B cell (primary cell): ENCODE data around the gene LMNTD1. TPM values are rescaled to one million over a fixed set of nuclear protein-coding genes. Genes with fewer than 3 reads are reported as not detected.
"Not testable (repeated sequence)": the region's sequence is repeated elsewhere in the genome, so short reads cannot be mapped to it uniquely, and the experiment has no call there.

Experiments
- ATAC-seq: fragments of 200-7000 bp; cut with Tn5 transposase; one replicate; pipeline ENCODE4 v1.10.0; 2021; ENCODE audit warnings: low read depth, mild to moderate bottlenecking, moderate number of reproducible peaks, moderate library complexity
- CTCF ChIA-PET: fragments of 350-600 bp; sonication (Branson Sonifier 250); formaldehyde crosslinking; loops from one replicate; lab custom pipeline; 2021; ENCODE audit warnings: antibody characterized with exemption, inconsistent platforms; lab: Charles Lee
- POLR2A ChIA-PET: fragments of 350-600 bp; sonication (Branson Sonifier 250); formaldehyde crosslinking; loops from one replicate; lab custom pipeline; 2021; ENCODE audit warnings: antibody characterized with exemption; lab: Charles Lee
- DNase-seq: peaks from one replicate; pipeline ENCODE4 v3.0.0; 2013
- H2AFZ ChIP-seq: 2 replicates; pipeline ENCODE4 v1.6.1; 2012; ENCODE audit warnings: mild to moderate bottlenecking, low read depth, low read length; ENCODE audit not compliant: insufficient read depth, poor library complexity, severe bottlenecking
- H3K27ac ChIP-seq, 2 donors: 1 replicate in 1 of 2; 2 replicates in 1 of 2; pipeline ENCODE4 v1.5.1; 2012 to 2013; ENCODE audit warnings: low read length in 2 of 2, mild to moderate bottlenecking in 2 of 2, moderate library complexity in 1 of 2
- H3K27me3 ChIP-seq, 4 experiments: fragments of 200-600 bp in 1 of 4; sonication (generic) in 1 of 4; replicated peaks in 1 of 4; 1 replicate in 2 of 4; 2 replicates in 2 of 4; pipeline versions ENCODE4 v1.6.1 to v1.7.0; 2013 to 2016; ENCODE audit warnings: low read length in 3 of 4, mild to moderate bottlenecking in 2 of 4, mixed read lengths in 1 of 4, moderate library complexity in 1 of 4; ENCODE audit not compliant: insufficient read depth in 4 of 4, control insufficient read depth in 3 of 4; ENCODE audit errors: control extremely low read depth in 1 of 4
- H3K36me3 ChIP-seq, 2 experiments: replicated peaks in 1 of 2; 1 replicate in 1 of 2; 2 replicates in 1 of 2; pipeline versions ENCODE4 v1.6.1 to v1.7.1; 2013; ENCODE audit warnings: low read length in 1 of 2; ENCODE audit not compliant: insufficient read depth in 2 of 2, control insufficient read depth in 1 of 2; ENCODE audit errors: control extremely low read depth in 1 of 2, extremely low read depth in 1 of 2
- H3K4me1 ChIP-seq, 2 donors: fragments of 200-600 bp in 1 of 2; sonication (generic) in 1 of 2; 1 replicate in 1 of 2; 2 replicates in 1 of 2; pipeline versions ENCODE4 v1.5.1 to v1.6.1; 2013 to 2017; ENCODE audit warnings: low read length in 2 of 2; ENCODE audit not compliant: control insufficient read depth in 2 of 2, insufficient read depth in 2 of 2
- H3K4me2 ChIP-seq: replicated peaks from 2 replicates; pipeline ENCODE3; 2012; ENCODE audit warnings: mild to moderate bottlenecking, low read depth, low read length; ENCODE audit not compliant: poor library complexity, severe bottlenecking
- H3K4me3 ChIP-seq, 5 experiments: fragments of 200-600 bp in 1 of 5; sonication (generic) in 1 of 5; 1 replicate in 3 of 5; 2 replicates in 2 of 5; pipeline versions ENCODE4 v1.5.1 to v1.7.0; 2011 to 2016; ENCODE audit warnings: low read length in 4 of 5, mild to moderate bottlenecking in 4 of 5, low read depth in 2 of 5, control low read depth in 1 of 5, moderate library complexity in 1 of 5; ENCODE audit not compliant: insufficient read depth in 1 of 5; ENCODE audit errors: control extremely low read depth in 1 of 5, extremely low read depth in 1 of 5
- H3K79me2 ChIP-seq: fragments of 200-600 bp; sonication (generic); one replicate; pipeline ENCODE4 v1.6.0; 2016; ENCODE audit warnings: low read length; ENCODE audit not compliant: control insufficient read depth, insufficient read depth
- H3K9ac ChIP-seq: fragments of 200-600 bp; sonication (generic); 2 replicates; pipeline ENCODE4 v1.6.1; 2017; ENCODE audit warnings: mild to moderate bottlenecking, low read length, moderate library complexity
- H3K9me3 ChIP-seq, 3 donors: one replicate each; pipeline versions ENCODE4 v1.6.1 to v1.7.1; 2013; ENCODE audit warnings: low read length in 2 of 3; ENCODE audit not compliant: control insufficient read depth in 2 of 3, insufficient read depth in 1 of 3; ENCODE audit errors: control extremely low read depth in 1 of 3
- H4K20me1 ChIP-seq: 2 replicates; pipeline ENCODE4 v1.6.0; 2012; ENCODE audit warnings: mild to moderate bottlenecking, low read length; ENCODE audit not compliant: insufficient read depth, control insufficient read depth, poor library complexity, severe bottlenecking
- H3K27ac Mint-ChIP-seq: one replicate; pipeline ENCODE4 v1.8.0; 2021; ENCODE audit warnings: mixed read lengths
- H3K27me3 Mint-ChIP-seq: one replicate; pipeline ENCODE4 v1.8.0; 2021; ENCODE audit warnings: mixed read lengths
- H3K4me1 Mint-ChIP-seq: one replicate; pipeline ENCODE4 v1.8.0; 2021; ENCODE audit warnings: mixed read lengths
- H3K4me3 Mint-ChIP-seq: one replicate; pipeline ENCODE4 v1.8.0; 2021; ENCODE audit warnings: mixed read lengths
- H3K9me3 Mint-ChIP-seq: one replicate; pipeline ENCODE4 v1.8.0; 2022; ENCODE audit warnings: mixed read lengths; ENCODE audit not compliant: insufficient read depth
- CTCF ChIP-seq: fragments of 200-600 bp; IDR thresholded peaks from one replicate; pipeline ENCODE4 v1.8.0; 2022; ENCODE audit warnings: antibody characterized with exemption, mild to moderate bottlenecking
- EZH2 ChIP-seq: IDR thresholded peaks from 2 replicates; pipeline ENCODE4 v1.6.1; 2012; ENCODE audit warnings: borderline replicate concordance, low read depth, mild to moderate bottlenecking, moderate library complexity, low read length; ENCODE audit not compliant: insufficient read depth, poor library complexity, severe bottlenecking
- WGBS: methylation state at CpG from one replicate; pipeline ENCODE4 v1.1.5; 2013; ENCODE audit warnings: missing lambda C conversion rate; ENCODE audit not compliant: insufficient coverage; 5-methylcytosine and 5-hydroxymethylcytosine counted together
- intact Hi-C: fragments of 100-400 bp; cut with micrococcal nuclease; formaldehyde crosslinking; loops from one replicate; pipeline ENCODE4 v1.10.0; 2022
- polyA plus RNA-seq: library from polyadenylated mRNA; depleted of rRNA; stranded (reverse); fragments of >200 nt; gene quantifications from 2 replicates; pipeline ENCODE4 v1.2.3, GENCODE V29; 2012
- total RNA-seq, 2 donors: library from RNA; stranded (reverse); fragments of 120-200 nt in 1 of 2; gene quantifications; 1 replicate in 1 of 2; 2 replicates in 1 of 2; pipeline versions ENCODE4 v1.2.3 to v1.2.4, GENCODE V29; 2013 to 2022

LMNTD1 gene
- total and polyA plus RNA-seq, 2 donors (not counting 1 experiment from before 2014, with no cell fraction given) = not detected

- Histone ChIP-seq H3K27me3 (no peaks in the 10 kb centered on the region), H3K27ac (no peak overlapping the region), H3K4me1 (no peaks in the 10 kb centered on the region), H3K9me3 (no peaks in the 10 kb centered on the region), H3K79me2 (no peaks in the 10 kb centered on the region), H2AFZ (no peak overlapping the region), H3K4me3 (no peak overlapping the region), H3K36me3 (no peaks in the 10 kb centered on the region), H3K9ac (no peak overlapping the region), H3K4me2 (no peak overlapping the region), H4K20me1 (no peaks in the 10 kb centered on the region)
- DNase-seq (no peak), ATAC-seq (no peak)
- H3K4me1 Mint-ChIP-seq = no peaks in the 10 kb centered on the region
- TF ChIP-seq CTCF (no peak), EZH2 (no peak)
- ChIA-PET CTCF (no interaction called here), POLR2A (no interaction called here)
- intact Hi-C loops = no loop called here
- no peak overlapping the region for H3K4me3 Mint-ChIP-seq
- H3K27me3 Mint-ChIP-seq = peaks cover 17% of the 10 kb centered on the region
- no CpG with 5 or more reads among the region's 4 CpGs for whole genome bisulfite sequencing
- no peaks in the 10 kb centered on the region for H3K9me3 Mint-ChIP-seq
- no peak overlapping the region for H3K27ac Mint-ChIP-seq
These were observed 61.4 kb downstream of the LMNTD1 start for GRCh38 chr12:25491396-25492325.

- H3K4me1 ChIP-seq, H3K9me3 Mint-ChIP-seq: not testable (repeated sequence)
These were observed 63.9 kb downstream of the LMNTD1 start for GRCh38 chr12:25488956-25489870.

More at GRCh38 chr12:25488956-25489870, 63.9 kb downstream of the LMNTD1 start:
- intact Hi-C loops, H3K4me3 ChIP-seq, H2AFZ ChIP-seq, H3K4me2 ChIP-seq, CTCF ChIA-PET, ATAC-seq, H3K27ac ChIP-seq, H3K9ac ChIP-seq, H3K27ac Mint-ChIP-seq, DNase-seq, H3K36me3 ChIP-seq, H3K79me2 ChIP-seq, H4K20me1 ChIP-seq, H3K9me3 ChIP-seq, H3K4me1 Mint-ChIP-seq, H3K27me3 ChIP-seq, POLR2A ChIA-PET, H3K4me3 Mint-ChIP-seq: not testable (repeated sequence)
- 97% methylated on average over 5 of the region's 33 CpGs for WGBS
- peaks cover 17% of the 10 kb centered on the region for H3K27me3 Mint-ChIP-seq
